ENCODE measurements around the gene ATG7.

Gene ATG7

DNA sequence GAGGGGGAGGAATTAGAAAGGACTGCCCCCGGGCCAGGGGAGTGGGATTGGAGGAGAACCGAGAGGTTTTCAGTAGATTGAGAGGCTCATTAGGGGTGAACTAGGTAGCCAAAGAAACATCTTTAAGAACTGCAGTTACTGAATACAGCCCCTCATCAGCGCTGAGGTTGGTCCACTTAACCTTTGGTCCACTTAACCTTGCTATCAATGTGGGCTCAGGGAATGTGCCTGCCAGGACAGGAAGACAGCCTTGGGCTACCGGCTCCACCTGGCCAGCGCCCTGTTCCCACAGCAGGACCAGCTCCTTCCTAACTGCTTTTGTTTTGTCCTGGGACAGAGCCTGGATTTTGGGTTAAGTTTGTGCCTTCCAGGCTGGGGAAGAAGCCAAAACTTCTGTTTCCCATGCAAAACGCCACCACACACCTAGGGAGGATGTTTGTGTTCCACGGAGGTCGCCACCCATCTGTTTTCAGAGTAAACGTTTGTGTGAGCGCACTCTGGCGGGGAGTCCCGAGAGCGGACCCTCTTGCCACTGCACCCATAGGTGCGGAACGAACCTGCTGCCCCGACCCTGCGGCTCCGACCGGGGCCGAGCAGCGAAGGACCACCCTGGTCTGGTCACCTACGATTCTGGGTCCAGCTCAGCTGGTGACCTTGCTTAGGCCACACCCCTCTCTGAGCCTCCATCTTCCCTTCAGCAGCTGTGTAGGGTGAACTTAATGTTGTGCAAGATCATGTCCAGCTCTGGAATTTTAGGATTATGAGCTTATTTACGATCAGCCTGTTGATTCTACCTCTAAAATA lies 264.1 kb downstream of the ATG7 start:
- H3K4me3 ChIP-seq (ENCODE audit: low read depth, low read length) = no peak overlapping the region
- TF ChIP-seq, protein P1, sequence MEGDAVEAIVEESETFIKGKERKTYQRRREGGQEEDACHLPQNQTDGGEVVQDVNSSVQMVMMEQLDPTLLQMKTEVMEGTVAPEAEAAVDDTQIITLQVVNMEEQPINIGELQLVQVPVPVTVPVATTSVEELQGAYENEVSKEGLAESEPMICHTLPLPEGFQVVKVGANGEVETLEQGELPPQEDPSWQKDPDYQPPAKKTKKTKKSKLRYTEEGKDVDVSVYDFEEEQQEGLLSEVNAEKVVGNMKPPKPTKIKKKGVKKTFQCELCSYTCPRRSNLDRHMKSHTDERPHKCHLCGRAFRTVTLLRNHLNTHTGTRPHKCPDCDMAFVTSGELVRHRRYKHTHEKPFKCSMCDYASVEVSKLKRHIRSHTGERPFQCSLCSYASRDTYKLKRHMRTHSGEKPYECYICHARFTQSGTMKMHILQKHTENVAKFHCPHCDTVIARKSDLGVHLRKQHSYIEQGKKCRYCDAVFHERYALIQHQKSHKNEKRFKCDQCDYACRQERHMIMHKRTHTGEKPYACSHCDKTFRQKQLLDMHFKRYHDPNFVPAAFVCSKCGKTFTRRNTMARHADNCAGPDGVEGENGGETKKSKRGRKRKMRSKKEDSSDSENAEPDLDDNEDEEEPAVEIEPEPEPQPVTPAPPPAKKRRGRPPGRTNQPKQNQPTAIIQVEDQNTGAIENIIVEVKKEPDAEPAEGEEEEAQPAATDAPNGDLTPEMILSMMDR (IDR thresholded peaks at IDR 0.05; ENCODE audit: borderline replicate concordance, insufficient read depth, low read depth, low read length) = no peak

DNA sequence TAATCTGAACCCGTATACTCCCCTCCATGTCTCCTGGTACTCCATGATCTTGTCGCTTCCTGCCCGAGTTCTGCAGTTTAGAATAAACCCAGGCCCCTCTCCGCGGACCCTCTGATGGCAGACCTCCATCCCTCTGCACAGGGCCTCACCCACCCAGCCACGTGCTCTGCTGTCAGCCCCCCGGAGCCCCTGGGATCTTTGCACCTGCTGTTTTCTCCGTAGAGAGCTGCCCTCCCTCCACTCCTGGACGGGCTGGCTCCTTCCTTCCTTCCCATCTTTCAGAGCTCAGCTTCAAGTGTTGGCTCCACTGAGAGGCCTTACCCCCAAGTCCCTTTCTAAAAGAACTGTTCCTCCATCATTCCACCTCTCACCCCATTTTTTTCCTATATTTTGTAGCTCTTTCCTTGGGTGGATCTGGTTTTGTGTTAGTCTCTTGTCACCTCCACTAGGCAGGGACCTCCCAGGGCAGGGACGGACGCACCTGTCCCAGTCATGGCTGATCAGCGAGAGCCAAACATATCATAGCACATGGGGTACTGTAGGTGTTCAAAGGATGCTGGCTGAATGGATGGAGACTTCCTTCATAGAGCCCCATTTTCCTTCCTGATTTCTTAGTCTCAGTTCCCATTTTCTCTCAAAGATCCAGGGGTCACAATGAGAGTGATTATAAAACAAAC lies 264.9 kb downstream of the ATG7 start:
- H3K4me3 ChIP-seq (ENCODE audit: low read depth, low read length) = no peak overlapping the region
- TF ChIP-seq, protein P1 (IDR thresholded peaks at IDR 0.05; ENCODE audit: borderline replicate concordance, insufficient read depth, low read depth, low read length) = no peak

DNA sequence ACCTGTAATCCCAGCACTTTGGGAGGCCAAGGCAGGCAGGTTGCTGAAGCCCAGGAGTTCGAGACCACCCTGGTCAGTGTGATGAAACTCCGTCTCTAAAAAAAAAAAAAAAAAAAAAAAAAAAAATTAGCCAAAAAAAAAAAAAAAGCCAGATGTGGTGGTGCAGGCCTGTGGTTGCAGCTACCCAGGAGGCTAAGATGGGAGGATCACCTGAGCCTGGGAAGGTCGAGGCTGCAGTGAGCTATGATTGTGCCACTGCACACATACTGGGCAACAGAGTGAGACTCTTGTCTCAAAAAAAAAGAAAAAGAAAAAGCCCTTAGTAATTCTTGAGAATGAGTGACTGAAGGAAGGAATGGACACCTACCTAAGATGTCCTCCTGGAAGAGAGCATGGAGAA lies 266.4 kb downstream of the ATG7 start:
- H3K4me3 ChIP-seq (ENCODE audit: low read depth, low read length) = no peak overlapping the region

DNA sequence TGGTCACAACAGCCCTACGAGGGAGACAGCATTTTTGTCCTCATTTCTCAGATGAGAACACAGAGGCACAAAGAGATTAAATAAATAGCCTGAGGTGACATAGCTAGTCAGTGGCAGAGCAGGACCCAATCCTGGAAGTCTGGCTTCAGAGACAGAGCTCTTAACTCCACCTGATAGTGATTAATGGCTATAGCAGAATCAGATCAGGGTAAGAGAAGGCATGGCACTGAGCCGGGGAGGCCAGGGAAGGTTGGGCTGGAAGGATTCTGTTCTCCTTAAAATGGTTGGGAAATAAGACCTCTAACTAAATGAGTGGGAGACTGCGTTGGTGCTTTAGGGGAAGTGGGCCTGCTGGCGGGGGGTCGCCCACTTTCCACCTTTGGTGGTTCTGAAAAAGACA lies 267.0 kb downstream of the ATG7 start:
- no peak overlapping the region for H3K4me3 ChIP-seq (ENCODE audit: low read depth, low read length)
- TF ChIP-seq, protein P1 (IDR thresholded peaks at IDR 0.05; ENCODE audit: borderline replicate concordance, insufficient read depth, low read depth, low read length) = no peak

More for the DNA sequence above, 266.4 kb downstream of the ATG7 start:
- TF ChIP-seq, protein P1 (IDR thresholded peaks at IDR 0.05; ENCODE audit: borderline replicate concordance, insufficient read depth, low read depth, low read length) = no peak

DNA sequence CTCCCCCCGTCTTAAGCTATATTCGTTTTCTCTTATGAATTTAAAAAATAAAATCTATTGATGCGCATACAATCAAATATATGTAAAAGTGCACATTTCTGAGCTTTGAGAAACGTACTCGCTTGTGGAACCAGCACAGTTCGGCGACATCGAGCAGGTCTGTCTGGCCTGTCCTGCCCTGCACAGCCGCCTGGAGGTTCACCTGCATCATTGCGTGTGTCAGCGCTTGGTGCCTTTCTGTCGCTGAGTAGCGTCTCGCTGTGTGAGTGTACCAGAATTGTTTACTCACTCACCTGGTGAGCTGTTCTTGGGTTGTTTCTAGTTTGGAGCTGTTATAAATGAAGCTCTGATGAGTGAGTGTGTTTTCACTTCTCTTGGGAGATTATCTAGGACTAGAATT lies 267.5 kb downstream of the ATG7 start:
- TF ChIP-seq, protein P1 (IDR thresholded peaks at IDR 0.05; ENCODE audit: borderline replicate concordance, insufficient read depth, low read depth, low read length) = no peak
- no peak overlapping the region for H3K4me3 ChIP-seq (ENCODE audit: low read depth, low read length)

DNA sequence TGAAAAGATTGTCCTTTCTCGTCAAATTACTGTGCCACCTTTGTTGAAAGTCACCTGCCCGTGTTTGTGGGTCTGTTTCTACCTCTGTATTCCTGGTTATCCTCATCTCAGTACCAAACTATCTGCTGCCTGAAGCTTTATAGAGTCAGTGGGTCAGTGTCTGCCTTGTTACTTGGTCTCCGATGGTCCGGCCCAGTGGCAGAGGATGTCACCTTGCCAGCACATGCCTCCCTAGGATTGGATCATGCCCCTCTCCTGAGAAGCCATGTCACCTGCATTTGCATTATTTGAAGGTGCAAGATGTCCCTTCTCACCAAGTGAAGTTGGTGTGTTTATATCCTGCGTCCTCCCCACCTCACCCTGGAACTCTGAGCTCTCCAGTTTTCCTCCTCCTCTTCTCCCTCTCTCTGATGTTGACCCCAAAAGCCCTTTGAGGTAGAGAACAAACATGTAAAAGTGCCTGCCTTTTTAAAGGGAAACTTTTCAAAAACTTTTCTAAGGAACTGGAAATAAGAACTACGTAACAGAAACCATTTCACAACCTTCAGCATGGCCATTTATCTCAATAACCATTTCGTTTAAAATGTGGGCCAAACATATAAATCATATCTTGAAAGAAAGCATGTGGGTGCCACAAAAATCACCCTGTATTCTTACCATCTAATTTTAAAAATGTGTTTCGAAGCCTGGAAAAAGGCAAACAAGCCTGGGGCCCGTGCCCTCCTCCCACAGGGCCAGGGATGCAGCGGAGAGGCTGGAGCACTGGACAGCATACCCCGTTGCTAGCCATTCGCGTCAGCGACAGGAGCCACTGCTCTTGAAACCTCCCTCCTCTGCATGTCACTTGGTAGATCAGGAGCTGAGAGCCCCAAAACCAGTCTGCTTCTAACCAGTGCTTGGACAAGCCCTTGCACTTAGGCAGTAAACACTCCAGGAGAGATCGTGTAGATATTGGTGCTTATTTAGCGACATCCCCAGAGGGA lies 269.4 kb downstream of the ATG7 start:
- TF ChIP-seq, protein P1 (IDR thresholded peaks at IDR 0.05; ENCODE audit: borderline replicate concordance, insufficient read depth, low read depth, low read length) = no peak
- H3K4me3 ChIP-seq (ENCODE audit: low read depth, low read length) = no peak overlapping the region
